Osteocyte (in vitro differentiated cells): ENCODE data around the gene DENND4B. TPM values are rescaled to one million over a fixed set of nuclear protein-coding genes. Genes with fewer than 3 reads are reported as not detected.

ENCODE experiments used
- DNase-seq: peaks from one replicate; pipeline ENCODE4 v3.0.0; 2021; ENCODE audit warnings: mixed read lengths; ENCODE audit not compliant: unreplicated experiment; ENCODE audit errors: extremely low spot score
- H3K27ac Mint-ChIP-seq: one replicate; pipeline ENCODE4 v1.8.0; 2021; ENCODE audit warnings: mild to moderate bottlenecking, mixed read lengths; ENCODE audit not compliant: unreplicated experiment
- H3K27me3 Mint-ChIP-seq: one replicate; pipeline ENCODE4 v1.8.0; 2021; ENCODE audit warnings: mixed read lengths; ENCODE audit not compliant: unreplicated experiment
- H3K36me3 Mint-ChIP-seq: one replicate; pipeline ENCODE4 v1.8.0; 2021; ENCODE audit warnings: mixed read lengths; ENCODE audit not compliant: unreplicated experiment
- H3K4me1 Mint-ChIP-seq: one replicate; pipeline ENCODE4 v1.8.0; 2021; ENCODE audit warnings: mixed read lengths; ENCODE audit not compliant: unreplicated experiment
- H3K4me3 Mint-ChIP-seq: one replicate; pipeline ENCODE4 v1.8.0; 2021; ENCODE audit warnings: mild to moderate bottlenecking, moderate library complexity, mixed read lengths; ENCODE audit not compliant: unreplicated experiment
- H3K9me3 Mint-ChIP-seq: one replicate; pipeline ENCODE4 v1.8.0; 2021; ENCODE audit warnings: mixed read lengths; ENCODE audit not compliant: unreplicated experiment
- total RNA-seq: library from RNA; stranded (reverse); gene quantifications from 2 replicates; pipeline ENCODE4 v1.2.1, GENCODE V29; 2021
- TF ChIP-seq, protein P1 (sequence below): fragments of 200-600 bp; sonication (generic); IDR thresholded peaks from 2 replicates; pipeline ENCODE4 v1.5.0; 2021; ENCODE audit warnings: antibody characterized with exemption, mild to moderate bottlenecking, moderate library complexity

Gene DENND4B
- total RNA-seq, 1 donor from 2014 or later = 53.1 TPM

DNA sequence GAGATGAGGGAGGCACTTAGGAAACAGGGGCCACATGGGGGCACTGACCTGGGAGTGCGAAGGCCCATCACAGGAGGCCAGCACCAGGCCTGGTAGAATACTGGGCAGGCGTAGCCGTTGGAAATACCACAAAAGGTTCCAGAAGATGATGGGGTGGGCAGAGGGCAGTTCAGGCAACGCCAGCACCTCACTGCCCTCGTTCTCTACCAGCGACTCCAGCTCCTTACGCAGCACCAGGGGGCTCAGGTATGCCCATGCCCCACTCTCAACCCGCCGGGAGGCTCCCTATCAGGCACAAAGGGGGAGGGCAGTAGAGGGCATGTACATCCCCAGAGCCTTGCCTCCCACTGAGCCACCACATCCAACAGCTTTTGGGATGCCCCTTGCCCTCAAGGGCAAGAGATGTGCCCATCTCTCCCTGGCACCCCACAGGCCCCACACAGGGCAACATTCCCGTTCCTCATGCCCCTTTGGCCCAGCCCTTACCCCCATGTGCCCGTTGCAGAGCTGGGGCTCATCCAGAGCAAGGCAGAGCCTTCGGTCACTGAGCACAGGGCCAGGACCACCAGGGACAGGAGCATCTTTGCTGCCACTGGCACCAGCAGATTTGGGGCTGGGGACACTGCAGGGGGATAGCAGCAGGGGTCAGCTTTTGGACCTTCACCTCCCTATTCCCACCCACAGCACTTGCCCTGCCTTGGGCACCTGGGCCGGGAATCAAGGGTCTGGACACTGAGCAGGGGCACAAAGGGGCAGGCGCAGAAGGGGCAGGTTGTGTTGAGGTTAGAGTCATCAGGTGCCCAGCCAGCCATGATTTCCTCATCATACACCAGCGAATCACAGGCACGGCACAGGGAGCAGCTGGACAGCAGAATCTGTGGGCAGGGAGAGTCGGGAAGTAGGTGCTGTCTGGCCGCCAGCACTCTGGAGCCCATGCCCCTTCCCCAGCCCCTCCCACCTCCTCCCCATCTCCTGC, 14.1 kb downstream of the DENND4B start:
- TF ChIP-seq, protein P1, sequence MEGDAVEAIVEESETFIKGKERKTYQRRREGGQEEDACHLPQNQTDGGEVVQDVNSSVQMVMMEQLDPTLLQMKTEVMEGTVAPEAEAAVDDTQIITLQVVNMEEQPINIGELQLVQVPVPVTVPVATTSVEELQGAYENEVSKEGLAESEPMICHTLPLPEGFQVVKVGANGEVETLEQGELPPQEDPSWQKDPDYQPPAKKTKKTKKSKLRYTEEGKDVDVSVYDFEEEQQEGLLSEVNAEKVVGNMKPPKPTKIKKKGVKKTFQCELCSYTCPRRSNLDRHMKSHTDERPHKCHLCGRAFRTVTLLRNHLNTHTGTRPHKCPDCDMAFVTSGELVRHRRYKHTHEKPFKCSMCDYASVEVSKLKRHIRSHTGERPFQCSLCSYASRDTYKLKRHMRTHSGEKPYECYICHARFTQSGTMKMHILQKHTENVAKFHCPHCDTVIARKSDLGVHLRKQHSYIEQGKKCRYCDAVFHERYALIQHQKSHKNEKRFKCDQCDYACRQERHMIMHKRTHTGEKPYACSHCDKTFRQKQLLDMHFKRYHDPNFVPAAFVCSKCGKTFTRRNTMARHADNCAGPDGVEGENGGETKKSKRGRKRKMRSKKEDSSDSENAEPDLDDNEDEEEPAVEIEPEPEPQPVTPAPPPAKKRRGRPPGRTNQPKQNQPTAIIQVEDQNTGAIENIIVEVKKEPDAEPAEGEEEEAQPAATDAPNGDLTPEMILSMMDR = no peak
- no peaks in the 10 kb centered on the region for H3K9me3 Mint-ChIP-seq
- H3K36me3 Mint-ChIP-seq = peaks cover 16% of the 10 kb centered on the region
- H3K4me1 Mint-ChIP-seq = peaks cover 9% of the 10 kb centered on the region
- no peak overlapping the region for H3K4me3 Mint-ChIP-seq
- H3K27ac Mint-ChIP-seq = no peak overlapping the region
- H3K27me3 Mint-ChIP-seq = no peaks in the 10 kb centered on the region
- no peak for DNase-seq

DNA sequence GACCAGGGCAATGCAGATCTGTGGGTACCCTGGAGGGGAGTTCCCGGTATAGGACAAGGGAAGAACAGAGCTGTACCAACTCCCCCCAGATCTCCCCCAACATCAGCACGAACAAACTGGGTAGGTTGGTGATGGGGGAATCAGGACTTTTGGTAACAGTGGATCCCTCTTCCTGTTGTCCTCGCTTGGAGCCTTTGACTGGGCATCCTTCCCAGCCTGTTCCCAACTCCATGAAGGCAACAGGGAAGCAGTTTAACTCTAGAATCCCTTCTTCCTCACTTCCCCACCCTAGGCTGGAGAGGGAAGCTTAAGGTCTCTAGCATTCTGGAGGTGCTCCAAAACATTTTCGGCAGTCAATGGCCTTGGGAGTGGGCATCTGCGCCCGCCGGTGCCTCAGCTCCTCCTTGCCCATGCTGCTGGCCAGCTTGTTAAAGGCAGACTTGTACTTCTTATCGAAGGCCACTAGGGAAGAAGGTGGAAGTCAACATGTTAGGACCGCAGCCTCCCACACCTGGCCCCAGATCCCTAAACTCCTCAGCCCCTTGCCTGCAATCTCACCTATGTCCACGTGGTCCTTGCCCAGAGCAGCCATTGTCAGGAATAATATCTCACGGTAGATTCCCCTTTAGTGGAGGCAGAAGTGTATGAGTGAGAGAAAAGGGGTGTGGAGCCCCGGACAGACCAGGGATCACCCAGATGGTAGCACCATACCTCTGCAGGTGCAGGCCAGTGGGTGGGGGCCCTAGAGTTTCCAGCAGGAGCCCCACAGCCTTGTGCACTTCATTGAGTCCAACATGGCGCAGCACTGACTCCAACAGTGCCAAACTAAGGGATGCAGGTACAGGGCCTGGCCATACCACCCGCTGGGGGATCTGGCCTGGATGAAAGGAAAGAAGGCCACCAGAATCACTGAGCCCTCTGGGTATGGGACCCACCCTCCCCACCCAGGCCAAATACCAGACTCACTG, 16.3 kb downstream of the DENND4B start:
- H3K4me1 Mint-ChIP-seq = peaks cover 9% of the 10 kb centered on the region
- peaks cover 5% of the 10 kb centered on the region for H3K36me3 Mint-ChIP-seq
- no peak for DNase-seq
- no peak overlapping the region for H3K4me3 Mint-ChIP-seq
- no peak overlapping the region for H3K27ac Mint-ChIP-seq
- TF ChIP-seq, protein P1 = no peak
- H3K27me3 Mint-ChIP-seq = no peaks in the 10 kb centered on the region
- no peaks in the 10 kb centered on the region for H3K9me3 Mint-ChIP-seq

GRCh38 chr1:153929426-153929825, 17.1 kb downstream of the DENND4B start:
- H3K9me3 Mint-ChIP-seq = no peaks in the 10 kb centered on the region
- peak overlapping the region; percentile 6 for H3K27ac Mint-ChIP-seq
- DNase-seq = no peak
- TF ChIP-seq, protein P1 = no peak
- H3K4me3 Mint-ChIP-seq = no peak overlapping the region
- peaks cover 5% of the 10 kb centered on the region for H3K36me3 Mint-ChIP-seq
- H3K4me1 Mint-ChIP-seq = peaks cover 9% of the 10 kb centered on the region
- H3K27me3 Mint-ChIP-seq = no peaks in the 10 kb centered on the region

DNA sequence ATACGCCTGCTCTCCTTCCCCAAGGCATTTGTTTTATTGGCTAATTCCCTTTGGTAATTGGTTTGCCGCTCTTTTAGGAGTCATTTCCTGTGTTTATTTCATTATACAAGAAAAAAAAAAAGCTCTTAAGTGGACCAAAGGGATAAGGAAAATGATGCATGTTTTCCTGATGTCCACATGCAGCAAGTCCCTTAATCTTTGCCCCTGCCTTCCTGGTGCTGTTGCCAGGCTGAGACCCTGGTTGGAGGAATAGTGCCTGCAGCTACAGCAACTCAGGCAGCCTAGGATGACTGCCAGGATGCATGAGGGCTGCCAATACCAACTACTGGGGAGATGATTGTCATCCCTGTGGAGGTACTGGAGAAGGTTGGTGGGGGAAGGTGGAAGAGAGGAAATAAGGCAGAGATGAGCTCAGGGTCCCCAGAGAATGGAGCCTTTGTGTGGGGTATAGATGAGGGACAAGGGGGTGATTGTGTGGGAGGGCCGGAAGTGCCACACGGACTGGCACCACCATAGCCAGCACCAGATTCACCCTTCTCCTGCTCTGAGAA, 17.7 kb downstream of the DENND4B start:
- no peaks in the 10 kb centered on the region for H3K27me3 Mint-ChIP-seq
- peaks cover 9% of the 10 kb centered on the region for H3K4me1 Mint-ChIP-seq
- H3K27ac Mint-ChIP-seq = peak overlapping the region; percentile 6
- H3K36me3 Mint-ChIP-seq = peaks cover 5% of the 10 kb centered on the region
- no peaks in the 10 kb centered on the region for H3K9me3 Mint-ChIP-seq
- DNase-seq = no peak
- no peak overlapping the region for H3K4me3 Mint-ChIP-seq
- TF ChIP-seq, protein P1 = no peak
